ENCODE data around the gene OR3A3. TPM values are rescaled to one million over a fixed set of nuclear protein-coding genes. Genes with fewer than 3 reads are reported as not detected.
A peak's percentile ranks its signal among the peaks of the same experiment; 100 is the strongest.
"Not testable (repeated sequence)": the region's sequence is repeated elsewhere in the genome, so short reads cannot be mapped to it uniquely, and the experiment has no call there.

Gene OR3A3
- total RNA-seq: not detected

DNA sequence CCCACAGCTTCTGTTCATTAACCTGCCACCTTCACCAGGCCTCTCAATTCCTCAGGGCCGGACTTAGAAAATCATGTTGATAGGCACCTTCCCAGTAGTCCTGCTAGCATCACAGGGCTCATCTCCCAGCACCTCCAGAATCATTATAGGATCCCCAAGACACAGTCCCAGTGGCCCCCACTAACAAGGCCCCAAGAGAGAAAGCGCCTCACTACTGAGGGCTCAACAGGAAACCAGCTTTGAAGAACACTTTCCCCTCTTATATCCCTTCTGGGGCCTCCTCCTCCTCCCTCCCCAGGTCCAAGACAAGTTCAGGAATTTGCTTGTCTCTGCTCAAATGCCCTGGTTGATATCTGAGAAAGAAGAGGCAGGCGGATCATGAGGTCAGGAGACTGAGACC is at the start of gene OR3A3:
Gene OR3A3 (plus strand): TSS at position 301 of the 400 bp plus-strand sequence.
- peaks cover 2% of the 10 kb centered on the region for H3K4me1 Mint-ChIP-seq
- CTCF ChIA-PET: no interaction called here
- H3K4me3 Mint-ChIP-seq: no peak within 1 kb of the TSS
- H3K27ac Mint-ChIP-seq: no peak within 1 kb of the TSS
- ATAC-seq (no peak), DNase-seq (no peak)
- peaks cover 8% of the 10 kb centered on the region for H3K27me3 Mint-ChIP-seq
- H3K36me3 Mint-ChIP-seq: no peaks in the 10 kb centered on the region
- peaks cover 8% of the 10 kb centered on the region for H3K9me3 Mint-ChIP-seq (ENCODE audit: low read depth)

DNA sequence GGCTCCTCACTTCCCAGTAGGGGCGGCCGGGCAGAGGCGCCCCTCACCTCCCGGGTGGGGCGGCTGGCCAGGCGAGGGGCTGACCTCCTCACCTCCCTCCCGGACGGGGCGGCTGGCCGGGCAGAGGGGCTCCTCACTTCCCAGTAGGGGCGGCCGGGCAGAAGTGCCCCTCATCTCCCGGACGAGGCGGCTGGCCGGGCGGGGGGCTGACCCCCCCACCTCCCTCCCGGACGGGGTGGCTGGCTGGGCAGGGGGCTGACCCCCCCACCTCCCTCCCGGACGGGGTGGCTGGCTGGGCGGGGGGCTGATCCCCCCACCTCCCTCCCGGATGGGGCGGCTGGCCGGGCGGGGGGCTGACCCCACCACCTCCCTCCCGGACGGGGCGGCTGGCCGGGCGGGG is 40.0 kb upstream of the OR3A3 start:
- DNase-seq; CTCF ChIA-PET; H3K27ac Mint-ChIP-seq; H3K36me3 Mint-ChIP-seq; H3K4me1 Mint-ChIP-seq; H3K4me3 Mint-ChIP-seq; ATAC-seq; H3K9me3 Mint-ChIP-seq (ENCODE audit: low read depth); H3K27me3 Mint-ChIP-seq: not testable (repeated sequence)

DNA sequence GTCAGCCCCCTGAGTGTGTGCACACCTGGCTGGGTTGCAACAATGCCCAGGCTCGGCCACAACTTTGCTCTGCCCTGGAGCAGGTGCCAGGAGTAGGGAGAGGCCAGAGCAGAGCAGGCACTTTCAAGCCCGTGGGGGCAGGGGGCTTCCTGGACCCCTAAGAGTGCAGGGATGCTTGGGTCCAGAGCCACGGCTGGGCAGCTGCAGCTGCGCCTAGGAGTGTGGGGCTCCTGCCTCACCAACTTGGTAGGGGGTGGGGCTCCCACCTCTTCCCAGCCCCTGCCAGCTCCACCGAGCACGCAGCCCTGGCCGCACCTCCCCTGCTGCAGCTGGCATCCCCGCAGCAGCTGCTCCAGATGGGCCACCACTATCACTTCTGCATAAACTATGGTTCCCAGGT is 32.8 kb upstream of the OR3A3 start:
- H3K27me3 Mint-ChIP-seq: no peaks in the 10 kb centered on the region
- H3K27ac Mint-ChIP-seq: no peak overlapping the region

DNA sequence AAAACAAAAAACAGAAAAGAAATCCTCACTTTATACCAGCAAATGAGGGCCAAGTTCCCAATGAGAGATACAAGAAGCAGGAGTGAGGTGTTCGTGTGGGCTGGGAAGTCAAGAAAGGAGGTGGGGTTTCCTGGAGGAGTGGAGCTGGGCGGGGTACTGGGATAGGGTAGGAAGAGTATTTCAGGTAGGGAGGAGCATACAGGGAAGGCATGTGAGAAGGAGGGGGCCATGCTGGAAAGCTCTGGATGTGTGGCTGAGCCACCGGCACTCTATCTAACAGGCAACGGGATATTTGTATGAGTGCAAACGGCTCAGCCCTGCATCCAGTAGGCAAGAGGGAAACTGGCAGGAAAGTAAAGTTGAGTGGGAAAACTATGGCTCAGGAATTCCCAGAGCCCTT is 29.2 kb upstream of the OR3A3 start:
- CTCF ChIA-PET: no interaction called here
- DNase-seq (no peak), ATAC-seq (no peak)
- H3K36me3 Mint-ChIP-seq: peaks cover 2% of the 10 kb centered on the region
- H3K9me3 Mint-ChIP-seq (ENCODE audit: low read depth): peaks cover 1% of the 10 kb centered on the region
- H3K27me3 Mint-ChIP-seq: peaks cover 5% of the 10 kb centered on the region
- H3K4me3 Mint-ChIP-seq: no peak overlapping the region
- peaks cover 4% of the 10 kb centered on the region for H3K4me1 Mint-ChIP-seq
- H3K27ac Mint-ChIP-seq: no peak overlapping the region

More for the DNA sequence above, 32.8 kb upstream of the OR3A3 start:
- no peak overlapping the region for H3K4me3 Mint-ChIP-seq
- no peak for DNase-seq
- H3K4me1 Mint-ChIP-seq: no peaks in the 10 kb centered on the region
- peaks cover 3% of the 10 kb centered on the region for H3K9me3 Mint-ChIP-seq (ENCODE audit: low read depth)
- H3K36me3 Mint-ChIP-seq: peaks cover 2% of the 10 kb centered on the region
- ATAC-seq: no peak
- CTCF ChIA-PET: no interaction called here

- H3K27ac Mint-ChIP-seq: peak within 1 kb of the TSS; percentile 67
- peak; percentile 60 for DNase-seq
- H3K4me3 Mint-ChIP-seq: peak within 1 kb of the TSS; percentile 69
- peak; percentile 93 for ATAC-seq
- H3K4me1 Mint-ChIP-seq: peaks cover 4% of the 10 kb centered on the region
- no peaks in the 10 kb centered on the region for H3K36me3 Mint-ChIP-seq
- no peaks in the 10 kb centered on the region for H3K9me3 Mint-ChIP-seq (ENCODE audit: low read depth)
- peaks cover 12% of the 10 kb centered on the region for H3K27me3 Mint-ChIP-seq
- CTCF ChIA-PET: no interaction called here
Measured at GRCh38 chr17:3385869-3386816, 25.0 kb upstream of the OR3A3 start, which contains the start of gene OR3A2. TSS of gene OR3A2 (minus strand) at chr17:3386308.

GRCh38 chr17:3389791-3390190 is 21.4 kb upstream of the OR3A3 start:
- Mint-ChIP-seq H3K27me3 (peaks cover 14% of the 10 kb centered on the region), H3K36me3 (no peaks in the 10 kb centered on the region), H3K4me3 (no peak overlapping the region), H3K27ac (no peak overlapping the region), H3K4me1 (peaks cover 4% of the 10 kb centered on the region), H3K9me3 (ENCODE audit: low read depth) (no peaks in the 10 kb centered on the region)
- no peak for DNase-seq
- no peak for ATAC-seq
- CTCF ChIA-PET: no interaction called here

DNA sequence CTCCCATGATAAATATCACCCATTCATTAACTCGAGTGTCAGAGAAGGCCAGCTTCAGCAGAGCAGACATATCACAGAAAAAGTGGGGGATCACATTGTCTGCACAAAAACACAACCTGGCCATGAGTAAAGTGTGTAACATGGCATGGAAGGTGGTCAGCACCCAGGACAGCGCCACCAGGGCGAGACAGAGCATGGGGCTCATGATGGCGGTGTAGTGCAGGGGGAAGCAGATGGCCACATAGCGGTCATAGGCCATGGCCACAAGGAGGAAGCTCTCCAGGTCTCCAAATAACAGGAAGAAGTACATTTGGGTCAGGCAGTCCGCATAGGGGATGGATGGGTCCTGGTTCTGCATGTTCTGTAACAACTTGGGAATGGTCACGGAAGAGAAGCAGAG is 13.4 kb upstream of the OR3A3 start:
- H3K36me3 Mint-ChIP-seq; H3K4me3 Mint-ChIP-seq; CTCF ChIA-PET; ATAC-seq; DNase-seq; H3K27me3 Mint-ChIP-seq; H3K4me1 Mint-ChIP-seq; H3K9me3 Mint-ChIP-seq (ENCODE audit: low read depth); H3K27ac Mint-ChIP-seq: not testable (repeated sequence)

DNA sequence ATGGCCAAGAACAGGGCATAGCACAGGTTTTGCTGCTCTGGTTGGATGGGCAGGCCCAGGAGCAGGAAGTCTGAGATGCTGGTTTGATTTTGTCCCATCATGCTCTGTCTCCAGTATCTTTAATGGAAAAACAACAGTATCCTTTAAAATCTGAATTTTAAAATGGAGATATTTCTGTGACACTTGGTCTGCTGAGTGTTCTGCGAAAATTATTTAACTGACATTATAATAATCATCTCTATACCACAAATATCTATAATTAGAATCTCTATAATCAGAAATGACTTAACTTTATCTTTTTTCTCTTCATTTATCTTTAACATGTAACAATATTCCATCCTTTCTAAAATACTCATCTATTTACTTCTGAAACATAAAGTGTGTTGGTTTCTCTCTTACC is 12.9 kb upstream of the OR3A3 start, which contains the start of gene OR1E1:
Gene OR1E1 (minus strand): TSS at position 101 of the 400 bp plus-strand sequence. CDS start 0 bp downstream, at position 101.
- no peak for ATAC-seq
- Mint-ChIP-seq H3K4me3 (no peak within 1 kb of the TSS), H3K27me3 (no peaks in the 10 kb centered on the region), H3K9me3 (ENCODE audit: low read depth) (no peaks in the 10 kb centered on the region), H3K27ac (no peak within 1 kb of the TSS), H3K4me1 (no peaks in the 10 kb centered on the region), H3K36me3 (no peaks in the 10 kb centered on the region)
- CTCF ChIA-PET: no interaction called here
- DNase-seq: no peak

DNA sequence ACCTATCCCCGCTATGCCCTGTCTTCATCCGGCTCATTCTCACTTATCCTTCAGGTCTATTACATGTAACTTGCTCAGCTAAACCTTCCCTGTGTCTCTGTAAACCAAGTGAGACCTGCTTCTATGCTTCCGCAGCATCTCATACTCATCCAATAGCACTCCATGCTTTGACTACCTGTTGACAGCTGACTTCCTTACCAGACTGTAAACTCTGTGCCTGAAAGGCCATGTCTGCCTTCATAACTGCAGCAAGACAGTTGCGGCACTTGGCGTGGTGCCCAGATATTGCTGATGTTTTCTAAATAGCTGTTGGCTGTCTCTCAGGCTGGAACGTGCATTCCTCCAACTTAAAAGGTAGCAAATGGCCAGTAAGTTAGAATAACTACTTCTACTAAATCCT is 11.1 kb upstream of the OR3A3 start:
- no peak for ATAC-seq
- Mint-ChIP-seq H3K27me3 (no peaks in the 10 kb centered on the region), H3K36me3 (no peaks in the 10 kb centered on the region), H3K4me1 (no peaks in the 10 kb centered on the region), H3K9me3 (ENCODE audit: low read depth) (no peaks in the 10 kb centered on the region), H3K27ac (no peak overlapping the region), H3K4me3 (no peak overlapping the region)
- CTCF ChIA-PET: no interaction called here
- DNase-seq: no peak

GRCh38 chr17:3401786-3402185 is 9.4 kb upstream of the OR3A3 start:
- no peak for DNase-seq
- no peaks in the 10 kb centered on the region for H3K27me3 Mint-ChIP-seq
- ATAC-seq: no peak
- no peak overlapping the region for H3K27ac Mint-ChIP-seq
- no peak overlapping the region for H3K4me3 Mint-ChIP-seq
- CTCF ChIA-PET: interaction anchor here (0.6 kb wide), 1 partner anchor 425 kb away, joined by 3 read pairs; no protein-coding TSS in a partner anchor
- no peaks in the 10 kb centered on the region for H3K36me3 Mint-ChIP-seq
- H3K4me1 Mint-ChIP-seq: no peaks in the 10 kb centered on the region
- peaks cover 2% of the 10 kb centered on the region for H3K9me3 Mint-ChIP-seq (ENCODE audit: low read depth)

- H3K27me3 Mint-ChIP-seq; ATAC-seq; H3K27ac Mint-ChIP-seq; H3K9me3 Mint-ChIP-seq (ENCODE audit: low read depth); H3K4me3 Mint-ChIP-seq; DNase-seq; H3K4me1 Mint-ChIP-seq; H3K36me3 Mint-ChIP-seq; CTCF ChIA-PET: not testable (repeated sequence)
Measured at GRCh38 chr17:3403856-3404255, 7.3 kb upstream of the OR3A3 start.

DNA sequence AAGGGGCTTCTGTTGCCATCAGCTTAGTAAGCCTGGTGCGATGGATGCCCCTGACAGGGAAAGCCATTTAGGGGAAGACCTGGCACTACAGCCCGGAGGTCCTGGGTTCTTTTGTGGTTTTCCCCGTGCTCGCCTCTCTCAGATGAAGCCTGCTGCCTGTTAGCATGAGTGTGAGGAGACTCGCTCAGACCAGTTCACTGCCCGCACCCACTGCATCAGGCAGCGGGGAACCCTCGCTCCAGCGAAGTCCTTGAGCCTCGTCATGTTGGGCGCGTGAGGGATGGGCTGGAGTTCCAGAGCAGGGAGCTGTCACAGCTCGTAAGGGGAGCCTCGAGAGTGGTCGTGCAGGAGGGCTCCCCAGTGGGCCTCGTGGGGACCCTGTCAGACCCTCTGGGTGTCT is 1.0 kb downstream of the OR3A3 start:
- H3K27me3 Mint-ChIP-seq: peaks cover 11% of the 10 kb centered on the region

GRCh38 chr17:3415610-3416009 is 4.4 kb downstream of the OR3A3 start:
- ATAC-seq (no peak), DNase-seq (no peak)
- Mint-ChIP-seq H3K36me3 (no peaks in the 10 kb centered on the region), H3K4me1 (peaks cover 2% of the 10 kb centered on the region), H3K4me3 (no peak overlapping the region), H3K9me3 (ENCODE audit: low read depth) (no peaks in the 10 kb centered on the region), H3K27me3 (peaks cover 21% of the 10 kb centered on the region), H3K27ac (no peak overlapping the region)
- CTCF ChIA-PET: no interaction called here

More for the DNA sequence above, 1.0 kb downstream of the OR3A3 start:
- CTCF ChIA-PET; H3K4me3 Mint-ChIP-seq; H3K4me1 Mint-ChIP-seq; ATAC-seq; DNase-seq; H3K36me3 Mint-ChIP-seq; H3K9me3 Mint-ChIP-seq (ENCODE audit: low read depth); H3K27ac Mint-ChIP-seq: not testable (repeated sequence)

GRCh38 chr17:3418222-3418621 is 7.1 kb downstream of the OR3A3 start:
- CTCF ChIA-PET: no interaction called here
- peaks cover 17% of the 10 kb centered on the region for H3K27me3 Mint-ChIP-seq
- H3K4me3 Mint-ChIP-seq: no peak overlapping the region
- H3K9me3 Mint-ChIP-seq (ENCODE audit: low read depth): no peaks in the 10 kb centered on the region
- H3K27ac Mint-ChIP-seq: no peak overlapping the region
- DNase-seq (no peak), ATAC-seq (no peak)
- no peaks in the 10 kb centered on the region for H3K36me3 Mint-ChIP-seq
- H3K4me1 Mint-ChIP-seq: no peaks in the 10 kb centered on the region
